ENCODE data around the gene PCBD1.
"Not testable (repeated sequence)": the region's sequence is repeated elsewhere in the genome, so short reads cannot be mapped to it uniquely, and the experiment has no call there.

PCBD1 gene

DNA sequence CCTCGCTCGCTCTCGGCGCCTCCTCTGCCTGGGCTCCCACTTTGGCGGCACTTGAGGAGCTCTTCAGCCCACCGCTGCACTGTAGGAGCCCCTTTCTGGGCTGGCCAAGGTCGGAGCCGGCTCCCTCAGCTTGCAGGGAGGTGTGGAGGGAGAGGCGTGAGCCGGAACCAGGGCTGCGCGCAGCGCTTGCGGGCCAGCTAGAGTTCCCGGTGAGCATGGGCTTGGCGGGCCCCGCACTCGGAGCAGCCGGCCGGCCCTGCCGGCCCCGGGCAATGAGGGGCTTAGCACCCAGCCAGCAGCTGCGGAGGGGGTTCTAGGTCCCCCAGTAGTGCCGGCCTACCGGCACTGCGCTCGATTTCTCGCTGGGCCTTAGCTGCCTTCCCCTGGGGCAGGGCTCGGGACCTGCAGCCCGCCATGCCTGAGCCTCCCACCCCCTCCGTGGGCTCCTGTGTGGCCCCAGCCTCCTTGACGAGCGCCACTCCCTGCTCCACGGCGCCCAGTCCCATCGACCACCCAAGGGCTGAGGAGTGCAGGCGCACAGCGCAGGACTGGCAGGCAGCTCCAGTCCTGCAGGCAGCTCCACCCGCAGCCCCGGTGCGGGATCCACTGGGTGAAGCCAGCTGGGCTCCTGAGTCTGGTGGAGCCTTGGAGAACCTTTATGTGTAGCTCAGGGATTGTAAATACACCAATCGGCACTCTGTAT is 26.7 kb downstream of the PCBD1 start:
- DNase-seq (ENCODE audit: low spot score), result not testable (repeated sequence)

GRCh38 chr10:70858759-70859158 is 29.6 kb downstream of the PCBD1 start:
- no peak for DNase-seq (ENCODE audit: low spot score)

DNA sequence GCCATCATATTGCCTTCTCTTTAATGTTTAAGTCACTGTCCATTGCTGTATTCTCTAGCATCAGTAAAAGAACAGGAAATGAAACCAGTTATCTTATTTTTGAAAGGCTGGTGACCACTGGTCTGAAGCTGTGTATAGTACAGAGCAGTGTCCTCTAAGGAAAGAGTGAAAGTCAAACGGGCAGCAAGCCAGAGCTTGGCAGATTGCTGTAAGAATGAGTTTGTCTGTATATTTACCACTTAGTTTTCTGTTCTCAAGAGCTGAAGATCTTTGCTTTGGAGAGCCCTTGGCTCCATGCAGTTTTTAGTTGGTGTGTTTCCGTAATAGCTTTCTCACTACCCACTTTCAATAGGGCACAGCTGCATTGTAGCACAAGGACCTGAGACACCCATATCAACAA is 31.9 kb downstream of the PCBD1 start:
- DNase-seq (ENCODE audit: low spot score), result peak; percentile 39

GRCh38 chr10:70853457-70853856 is 34.9 kb downstream of the PCBD1 start:
- DNase-seq (ENCODE audit: low spot score), result no peak

DNA sequence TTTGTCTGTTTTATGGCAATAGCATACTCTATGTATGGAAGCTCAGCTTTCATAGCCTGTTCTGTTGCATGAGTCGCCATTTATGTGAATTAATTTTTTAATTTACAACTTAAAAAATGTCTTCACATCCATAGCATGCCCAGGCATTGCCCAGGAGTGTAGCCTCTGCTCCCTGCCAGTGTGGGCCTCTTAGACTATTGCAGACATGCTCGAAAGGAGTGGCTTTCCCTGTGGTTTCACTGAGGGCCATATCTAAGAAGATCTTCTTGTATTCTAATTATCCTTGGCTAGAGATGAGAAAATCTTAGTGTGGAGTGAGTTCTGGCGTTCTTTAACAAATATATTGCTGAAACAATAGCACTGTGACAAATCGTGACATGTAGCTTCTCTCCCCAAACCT is 35.3 kb downstream of the PCBD1 start:
- no peak for DNase-seq (ENCODE audit: low spot score)

DNA sequence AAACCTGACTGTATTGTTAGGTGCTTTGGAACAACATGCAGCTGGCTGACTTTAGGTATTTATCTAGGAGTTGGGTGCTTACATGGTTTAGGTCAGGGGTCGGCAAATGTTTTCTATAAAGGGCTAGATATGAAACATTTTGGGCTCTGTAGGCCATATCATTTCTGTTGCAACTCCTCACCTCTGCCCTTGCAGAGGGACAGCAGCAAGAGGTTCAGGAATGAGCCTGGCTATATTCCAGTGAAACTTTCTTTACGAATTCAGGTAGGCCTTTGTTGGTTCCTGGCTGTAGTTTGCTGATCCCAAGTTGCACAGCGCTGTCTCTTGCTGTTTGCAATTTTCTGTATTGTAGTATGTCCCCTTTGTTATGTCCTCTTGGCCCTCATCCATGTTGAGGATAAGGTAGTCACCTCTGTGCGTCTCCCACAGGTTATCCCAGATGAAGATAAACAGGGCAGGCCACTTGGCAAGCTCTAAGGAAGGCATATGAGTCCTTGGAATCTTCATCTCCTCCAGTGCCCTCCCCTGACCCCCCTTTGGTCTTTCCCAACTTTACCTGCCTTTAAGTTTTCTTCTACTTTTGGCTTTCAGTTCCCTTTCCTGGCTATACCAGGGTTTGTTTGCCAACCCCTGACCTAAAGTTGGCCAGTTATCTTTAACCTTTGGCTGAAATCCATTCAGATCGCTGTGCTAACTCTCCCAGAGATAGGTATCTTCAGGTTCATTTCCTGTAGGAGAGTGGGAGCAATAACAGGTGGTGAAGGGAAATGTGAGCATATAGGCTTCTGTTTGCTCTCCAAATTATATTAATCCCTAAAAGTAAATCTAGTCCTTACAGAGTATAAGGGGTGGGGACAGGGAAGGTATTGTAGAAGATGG is 36.5 kb downstream of the PCBD1 start:
- DNase-seq (ENCODE audit: low spot score), result no peak

DNA sequence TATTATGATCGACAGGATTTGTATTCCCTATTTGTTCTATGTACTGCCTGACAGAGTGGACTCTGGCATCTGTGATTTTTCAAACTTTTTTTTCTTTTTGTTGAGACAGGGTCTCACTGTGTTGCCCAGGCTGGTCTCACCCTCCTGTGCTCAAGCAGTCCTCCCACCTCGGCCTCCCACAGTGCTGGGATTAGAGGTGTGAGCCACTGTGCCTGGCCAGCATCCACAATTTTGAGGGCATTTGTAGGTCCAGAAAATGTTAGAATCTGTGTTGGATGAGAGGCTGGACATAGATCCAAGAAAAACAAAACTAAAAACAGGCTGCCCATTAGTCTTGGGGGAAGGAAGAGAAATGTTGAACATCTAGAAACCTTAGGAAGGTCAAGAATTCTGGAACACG is 38.3 kb downstream of the PCBD1 start:
- DNase-seq (ENCODE audit: low spot score), result no peak

- DNase-seq (ENCODE audit: low spot score), result no peak
These were observed 38.8 kb downstream of the PCBD1 start for GRCh38 chr10:70849582-70850016.

- no peak for DNase-seq (ENCODE audit: low spot score)
These were observed 40.6 kb downstream of the PCBD1 start for GRCh38 chr10:70847659-70848360.

- no peak for DNase-seq (ENCODE audit: low spot score)
These were observed 41.6 kb downstream of the PCBD1 start for GRCh38 chr10:70846795-70847194.

DNA sequence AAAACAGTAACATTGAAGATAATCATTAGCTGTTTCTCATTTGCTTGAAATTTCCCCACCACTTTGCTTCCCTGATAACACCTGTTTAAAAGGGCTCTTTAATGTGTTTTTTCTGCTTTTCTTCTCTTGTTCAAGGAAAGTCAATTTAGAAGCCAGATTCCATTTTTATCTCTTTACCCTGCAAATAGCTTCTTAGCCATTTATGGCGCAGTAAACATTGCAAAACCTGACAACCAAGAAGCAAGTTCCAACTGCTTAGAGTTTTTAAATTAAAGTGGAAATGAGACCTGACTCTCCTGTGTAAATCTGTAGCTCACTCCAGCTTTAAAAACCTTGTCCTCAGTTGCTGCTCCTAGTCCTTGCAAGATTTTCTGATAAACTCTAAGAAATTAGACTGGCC is 42.5 kb downstream of the PCBD1 start:
- DNase-seq (ENCODE audit: low spot score), result no peak

DNA sequence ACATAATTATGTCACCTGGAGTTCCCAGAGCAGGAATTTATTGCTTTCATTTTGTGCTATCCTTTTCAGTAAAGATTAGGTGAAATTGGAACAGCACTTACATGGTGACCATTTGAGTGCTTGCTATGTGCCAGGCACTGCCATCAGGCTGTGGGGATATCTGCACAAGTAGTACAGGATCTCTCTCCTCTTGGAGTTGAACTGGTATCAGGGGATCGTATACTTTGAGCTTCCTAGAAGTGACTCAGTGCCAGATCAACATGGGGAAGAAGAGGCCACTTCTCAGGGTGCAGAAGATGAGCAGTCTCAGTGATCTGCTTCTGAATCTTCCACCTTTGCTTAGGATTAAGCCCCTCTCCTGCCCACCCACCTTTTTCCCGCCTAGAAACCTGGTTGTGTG is 43.1 kb downstream of the PCBD1 start:
- no peak for DNase-seq (ENCODE audit: low spot score)

- DNase-seq (ENCODE audit: low spot score), result no peak
These were observed 44.4 kb downstream of the PCBD1 start for GRCh38 chr10:70843776-70844489.

DNA sequence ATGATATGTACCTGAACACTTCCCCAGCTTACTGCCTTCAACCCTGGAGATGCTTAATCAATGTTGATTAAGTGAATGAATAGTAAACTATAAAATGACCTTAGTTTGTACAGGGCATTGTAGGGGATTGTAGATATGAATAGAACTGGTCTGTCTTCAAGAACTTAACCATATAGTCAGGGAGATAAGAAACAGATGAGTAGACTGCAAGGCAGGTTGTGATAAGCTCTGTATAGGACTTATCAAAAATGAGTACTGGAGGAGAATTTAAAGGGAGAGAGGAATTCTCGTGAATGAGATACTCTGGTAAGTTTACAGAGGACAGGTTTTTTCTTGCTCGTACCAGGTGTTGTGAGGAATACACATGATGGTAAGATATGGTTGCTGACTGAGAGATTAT is 45.0 kb downstream of the PCBD1 start:
- DNase-seq (ENCODE audit: low spot score), result no peak

DNA sequence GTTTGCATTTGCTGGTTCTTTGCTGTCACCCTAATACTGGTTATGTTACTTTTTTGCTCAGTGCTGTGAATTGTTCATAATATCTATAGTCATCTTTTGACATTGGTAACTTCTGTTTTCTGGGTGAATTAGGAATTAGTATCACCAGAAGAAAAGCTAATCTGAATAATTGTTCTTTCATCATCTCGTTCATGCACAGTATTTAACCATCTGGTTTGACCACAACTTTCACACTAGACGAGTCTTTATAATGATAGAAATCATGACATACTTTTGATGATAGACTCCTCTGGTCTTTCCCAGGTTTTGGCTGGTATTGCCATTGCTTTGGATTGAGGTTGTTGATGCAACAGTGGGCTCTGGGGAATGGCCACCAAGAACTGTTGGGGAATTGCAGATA is 47.5 kb downstream of the PCBD1 start:
- no peak for DNase-seq (ENCODE audit: low spot score)

DNA sequence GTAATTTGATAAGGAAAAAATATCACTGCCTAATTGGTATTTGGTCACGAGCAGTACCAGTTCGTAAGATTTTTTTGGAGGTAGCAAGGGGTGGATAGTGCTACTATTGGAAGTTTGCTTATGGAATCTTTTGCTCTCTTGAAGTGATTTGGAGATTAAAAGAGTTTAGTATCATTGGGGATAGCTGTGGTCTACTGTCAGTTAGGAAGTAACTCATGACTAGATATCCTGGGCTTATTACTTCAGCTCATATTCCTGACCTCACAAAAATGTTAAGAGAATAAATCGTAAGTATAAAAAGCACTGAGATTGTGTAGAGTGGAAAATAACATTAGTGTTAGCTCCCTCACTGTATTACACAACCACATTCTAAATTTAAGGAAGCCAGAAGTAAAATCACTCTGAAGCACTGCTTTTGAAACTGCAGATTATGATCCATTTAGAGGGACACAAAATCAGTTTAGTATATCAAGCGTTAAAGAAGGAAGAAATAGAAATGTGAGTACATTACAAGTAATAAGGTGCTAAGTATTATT is 50.0 kb downstream of the PCBD1 start:
- no peak for DNase-seq (ENCODE audit: low spot score)

- no peak for DNase-seq (ENCODE audit: low spot score)
These were observed 50.7 kb downstream of the PCBD1 start for GRCh38 chr10:70837660-70838059.

- DNase-seq (ENCODE audit: low spot score), result no peak
These were observed 52.0 kb downstream of the PCBD1 start for GRCh38 chr10:70836319-70836718.

GRCh38 chr10:70834441-70835151 is 53.8 kb downstream of the PCBD1 start:
- no peak for DNase-seq (ENCODE audit: low spot score)

GRCh38 chr10:70834021-70834420 is 54.3 kb downstream of the PCBD1 start:
- no peak for DNase-seq (ENCODE audit: low spot score)

DNA sequence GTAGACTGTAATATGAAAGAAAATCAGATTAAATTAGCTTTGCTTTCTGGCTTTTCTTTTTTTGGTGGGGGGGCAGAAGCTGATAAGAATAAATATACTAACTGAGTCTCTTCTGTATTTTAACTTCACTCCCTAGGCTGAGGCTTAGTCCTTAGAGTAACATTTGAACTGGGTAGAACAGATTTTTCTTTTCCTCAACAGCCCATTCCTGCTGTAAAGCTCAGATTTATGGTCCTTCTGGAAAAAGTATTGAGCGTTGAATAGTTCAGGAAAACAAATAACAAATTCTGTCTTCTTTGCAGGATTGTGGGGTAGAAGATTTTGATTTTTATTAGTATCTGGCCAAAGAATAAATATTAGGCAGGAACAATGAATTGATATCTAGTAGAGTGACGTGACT is 54.8 kb downstream of the PCBD1 start:
- DNase-seq (ENCODE audit: low spot score), result no peak

Data from pons (tissue), 1 donor.